ENCODE results near the gene INTS13.

DNA sequence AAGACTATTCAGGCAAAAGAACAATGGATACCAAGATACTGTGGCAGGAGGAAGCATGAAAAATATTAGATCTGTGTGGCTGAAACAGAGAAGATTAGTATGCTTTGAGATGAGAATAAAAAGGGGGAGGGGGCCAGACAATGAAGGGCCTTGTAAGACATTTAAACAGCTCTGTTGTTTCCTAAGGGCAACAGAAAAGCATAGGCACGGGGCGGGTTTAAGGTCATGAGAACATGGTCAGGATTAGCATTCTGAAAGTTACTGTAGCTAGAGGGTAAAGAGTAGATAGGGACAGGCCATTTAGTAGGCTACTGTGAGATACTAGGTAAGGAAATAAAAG lies 18.6 kb downstream of the INTS13 start:
- TF ChIP-seq, protein P1, sequence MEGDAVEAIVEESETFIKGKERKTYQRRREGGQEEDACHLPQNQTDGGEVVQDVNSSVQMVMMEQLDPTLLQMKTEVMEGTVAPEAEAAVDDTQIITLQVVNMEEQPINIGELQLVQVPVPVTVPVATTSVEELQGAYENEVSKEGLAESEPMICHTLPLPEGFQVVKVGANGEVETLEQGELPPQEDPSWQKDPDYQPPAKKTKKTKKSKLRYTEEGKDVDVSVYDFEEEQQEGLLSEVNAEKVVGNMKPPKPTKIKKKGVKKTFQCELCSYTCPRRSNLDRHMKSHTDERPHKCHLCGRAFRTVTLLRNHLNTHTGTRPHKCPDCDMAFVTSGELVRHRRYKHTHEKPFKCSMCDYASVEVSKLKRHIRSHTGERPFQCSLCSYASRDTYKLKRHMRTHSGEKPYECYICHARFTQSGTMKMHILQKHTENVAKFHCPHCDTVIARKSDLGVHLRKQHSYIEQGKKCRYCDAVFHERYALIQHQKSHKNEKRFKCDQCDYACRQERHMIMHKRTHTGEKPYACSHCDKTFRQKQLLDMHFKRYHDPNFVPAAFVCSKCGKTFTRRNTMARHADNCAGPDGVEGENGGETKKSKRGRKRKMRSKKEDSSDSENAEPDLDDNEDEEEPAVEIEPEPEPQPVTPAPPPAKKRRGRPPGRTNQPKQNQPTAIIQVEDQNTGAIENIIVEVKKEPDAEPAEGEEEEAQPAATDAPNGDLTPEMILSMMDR (IDR thresholded peaks at IDR 0.05; ENCODE audit: low read depth, low read length): no peak
- no peak for TF ChIP-seq EZH2phosphoT487 (IDR thresholded peaks at IDR 0.05; ENCODE audit: low read depth)

All from OCI-LY3 (cell line).